Calu3 (cell line): ENCODE data around the gene MYO10. TPM values are rescaled to one million over a fixed set of nuclear protein-coding genes. Genes with fewer than 3 reads are reported as not detected.

ENCODE experiments used
- BruUV-seq: library from RNA; stranded (reverse); fragments of 400-500 nt; replicated peaks from 2 replicates; lab custom pipeline; 2021; lab: Mats Ljungman, UMichigan
- CTCF ChIA-PET: fragments of 300-600 bp; sonication (Branson Sonifier 250); formaldehyde crosslinking; loops from one replicate; lab custom pipeline; 2022; ENCODE audit warnings: antibody characterized with exemption; lab: Charles Lee
- DNase-seq: peaks from one replicate; pipeline ENCODE4 v3.0.0; 2022
- H3K27ac Mint-ChIP-seq: one replicate; pipeline ENCODE4 v1.8.0; 2022; ENCODE audit warnings: mixed read lengths; ENCODE audit not compliant: unreplicated experiment
- H3K27me3 Mint-ChIP-seq: one replicate; pipeline ENCODE4 v1.8.0; 2022; ENCODE audit warnings: mixed read lengths; ENCODE audit not compliant: unreplicated experiment
- H3K36me3 Mint-ChIP-seq: one replicate; pipeline ENCODE4 v1.8.0; 2022; ENCODE audit warnings: mild to moderate bottlenecking, moderate library complexity, mixed read lengths; ENCODE audit not compliant: insufficient read depth, unreplicated experiment
- H3K4me1 Mint-ChIP-seq: one replicate; pipeline ENCODE4 v1.8.0; 2022; ENCODE audit warnings: mild to moderate bottlenecking, low read depth, mixed read lengths; ENCODE audit not compliant: unreplicated experiment
- H3K4me3 Mint-ChIP-seq: one replicate; pipeline ENCODE4 v1.8.0; 2022; ENCODE audit warnings: mild to moderate bottlenecking, low read depth, moderate library complexity, mixed read lengths; ENCODE audit not compliant: unreplicated experiment
- H3K9me3 Mint-ChIP-seq: one replicate; pipeline ENCODE4 v1.8.0; 2022; ENCODE audit warnings: low read depth, mixed read lengths; ENCODE audit not compliant: unreplicated experiment
- CTCF ChIP-seq: fragments of 200-600 bp; IDR thresholded peaks from one replicate; pipeline ENCODE4 v1.8.0; 2022; ENCODE audit warnings: antibody characterized with exemption; ENCODE audit not compliant: unreplicated experiment
- intact Hi-C: fragments of 100-400 bp; cut with micrococcal nuclease; formaldehyde crosslinking; loops from one replicate; pipeline ENCODE4 v1.10.0; 2022; ENCODE audit not compliant: unreplicated experiment
- total RNA-seq: library from RNA; stranded (reverse); gene quantifications from 2 replicates; pipeline ENCODE4 v1.2.3, GENCODE V29; 2022

Gene MYO10
- total RNA-seq, 1 experiment from 2014 or later, result 101 TPM

- no peak for DNase-seq
- no peaks in the 10 kb centered on the region for H3K27me3 Mint-ChIP-seq
- no peak for TF ChIP-seq CTCF
- H3K4me3 Mint-ChIP-seq, result no peak overlapping the region
- intact Hi-C loops, result no loop called here
- BruUV-seq, result no TSS peak
- H3K27ac Mint-ChIP-seq, result no peak overlapping the region
- peaks cover 10% of the 10 kb centered on the region for H3K36me3 Mint-ChIP-seq
- H3K4me1 Mint-ChIP-seq, result peaks cover 16% of the 10 kb centered on the region
- H3K9me3 Mint-ChIP-seq, result no peaks in the 10 kb centered on the region
- CTCF ChIA-PET, result no interaction called here
These were observed 81.7 kb downstream of the MYO10 start for GRCh38 chr5:16854351-16854750.

DNA sequence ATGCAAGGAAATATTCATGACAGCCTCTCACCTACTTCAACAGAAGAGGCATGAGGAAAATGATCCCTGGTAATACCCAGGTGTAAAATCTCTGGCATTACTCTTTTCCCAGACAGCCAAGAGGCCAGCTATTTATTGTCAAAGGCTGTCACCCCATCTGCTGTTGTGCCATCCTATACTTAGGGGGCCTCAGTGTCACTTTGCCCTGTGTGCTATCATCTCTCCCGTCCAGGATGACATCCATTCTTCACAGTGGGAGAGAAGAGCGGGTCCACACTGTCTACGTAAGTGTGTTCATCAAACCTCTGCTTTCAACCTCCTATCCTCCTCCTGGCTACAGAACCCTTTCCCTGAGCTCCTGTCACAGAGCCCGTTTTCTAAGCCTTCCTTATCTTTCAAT, 82.6 kb downstream of the MYO10 start:
- no peak for DNase-seq
- intact Hi-C loops, result no loop called here
- no TSS peak for BruUV-seq
- H3K36me3 Mint-ChIP-seq, result peaks cover 10% of the 10 kb centered on the region
- no peak for TF ChIP-seq CTCF
- H3K27me3 Mint-ChIP-seq, result no peaks in the 10 kb centered on the region
- H3K9me3 Mint-ChIP-seq, result no peaks in the 10 kb centered on the region
- no peak overlapping the region for H3K27ac Mint-ChIP-seq
- H3K4me3 Mint-ChIP-seq, result no peak overlapping the region
- CTCF ChIA-PET, result no interaction called here
- peaks cover 16% of the 10 kb centered on the region for H3K4me1 Mint-ChIP-seq

DNA sequence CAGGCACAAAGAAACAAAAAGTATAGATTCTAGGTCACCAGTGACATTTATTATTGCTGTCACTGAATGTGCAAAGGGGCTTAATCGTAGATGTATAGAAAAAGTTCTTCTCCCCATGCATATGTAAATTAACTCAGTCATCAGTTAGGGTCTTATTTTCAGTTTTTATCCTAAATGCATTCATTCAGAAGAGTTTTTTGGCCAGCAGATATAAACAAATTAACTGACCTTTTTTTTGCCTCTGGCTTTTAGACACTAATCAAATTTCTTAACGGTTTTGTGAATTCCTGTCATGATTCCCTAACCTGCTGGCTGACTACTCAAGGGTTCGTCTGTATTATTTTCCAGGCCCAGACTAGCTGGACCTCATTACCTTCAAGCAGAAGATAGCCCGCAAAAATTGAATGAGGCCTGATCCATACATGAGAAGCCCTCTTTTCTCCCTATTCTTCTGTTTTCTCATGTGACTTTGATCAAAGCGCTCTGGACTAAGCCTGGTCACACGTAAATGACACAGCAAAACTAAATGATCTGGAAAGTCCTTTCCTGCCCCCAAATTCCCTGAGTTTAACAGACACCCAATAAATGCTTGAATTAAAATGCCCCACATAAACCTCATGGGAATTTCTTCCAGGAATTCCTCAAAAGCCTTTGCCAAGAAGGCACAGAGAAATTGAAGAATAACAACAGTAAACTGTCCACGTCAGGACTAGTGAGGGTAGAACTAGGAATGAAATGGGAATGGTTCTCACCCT, 83.7 kb downstream of the MYO10 start:
- no peak for DNase-seq
- intact Hi-C loops, result no loop called here
- Mint-ChIP-seq H3K27me3 (no peaks in the 10 kb centered on the region), H3K4me3 (no peak overlapping the region), H3K4me1 (peaks cover 16% of the 10 kb centered on the region), H3K36me3 (peaks cover 6% of the 10 kb centered on the region), H3K9me3 (no peaks in the 10 kb centered on the region), H3K27ac (no peak overlapping the region)
- CTCF ChIA-PET, result interaction anchor here (0.7 kb wide), 1 partner anchor 37 kb away, joined by 3 read pairs; no protein-coding TSS in a partner anchor
- TF ChIP-seq CTCF, result no peak
- BruUV-seq, result no TSS peak

- no TSS peak for BruUV-seq
- Mint-ChIP-seq H3K4me3 (no peak overlapping the region), H3K4me1 (peaks cover 16% of the 10 kb centered on the region), H3K9me3 (no peaks in the 10 kb centered on the region), H3K27ac (no peak overlapping the region), H3K36me3 (peaks cover 11% of the 10 kb centered on the region), H3K27me3 (no peaks in the 10 kb centered on the region)
- no peak for DNase-seq
- intact Hi-C loops, result loop anchor here (5.0 kb wide), 1 partner anchor 33 kb away; no protein-coding TSS in a partner anchor
- CTCF ChIA-PET, result no interaction called here
- TF ChIP-seq CTCF, result no peak
These were observed 86.3 kb downstream of the MYO10 start for GRCh38 chr5:16849775-16850174.
